Measurements from ENCODE around the gene RPRD2. TPM values are rescaled to one million over a fixed set of nuclear protein-coding genes. Genes with fewer than 3 reads are reported as not detected.

RPRD2 gene
- total RNA-seq, 4 donors from 2014 or later = 26.1 to 39.9 (median 31.6) TPM

DNA sequence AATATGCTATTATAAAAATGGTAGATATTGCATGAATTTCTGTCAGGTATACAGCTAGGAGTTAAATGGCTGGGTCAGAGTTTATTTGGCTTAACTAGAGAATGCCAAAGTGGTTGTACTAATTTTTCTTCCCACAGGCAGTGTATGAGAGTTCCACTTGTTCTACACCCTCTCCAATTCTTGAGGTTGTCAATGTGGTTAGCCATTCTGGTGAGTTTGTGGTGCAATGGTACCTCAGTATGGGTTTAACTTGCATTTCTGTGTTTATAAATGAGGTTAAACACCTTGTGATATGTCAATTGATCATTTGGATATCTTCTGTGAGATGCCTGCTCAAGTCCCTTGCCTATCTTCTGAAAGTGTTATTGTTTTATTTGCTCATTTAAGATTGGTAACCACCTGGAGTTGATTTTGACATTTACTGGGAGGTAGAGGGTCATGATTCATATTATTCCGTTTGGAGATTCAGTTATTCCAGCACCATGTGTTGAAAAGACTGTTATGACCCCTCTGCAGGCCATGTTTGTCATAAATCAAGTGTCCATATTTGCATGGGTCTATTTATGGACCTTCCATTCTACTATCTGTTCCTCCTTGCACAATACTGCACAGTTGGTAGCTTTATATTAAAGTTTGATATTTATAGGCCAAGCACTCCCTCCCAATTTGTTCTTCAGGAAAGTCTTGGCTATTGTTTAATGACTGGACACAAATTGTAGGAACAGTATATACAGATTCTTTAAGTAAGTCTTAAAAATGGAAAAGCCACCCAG lies 157.4 kb downstream of the RPRD2 start:
- DNase-seq = no peak
- no peaks in the 10 kb centered on the region for H3K9me3 ChIP-seq
- 83 to 84% methylated on average over 1 of the region's 1 CpG for WGBS, 2 donors
- TF ChIP-seq CTCF (IDR thresholded peaks at IDR 0.05) (no peak), POLR2A (IDR thresholded peaks at IDR 0.05) (no peak)
- no peaks in the 10 kb centered on the region for H3K36me3 ChIP-seq
- H3K4me3 ChIP-seq (replicated peaks in 1 of 3) = no peak overlapping the region
- intact Hi-C loops (cut with DNase I) = no loop called here
- H3K27ac ChIP-seq = no peak overlapping the region
- H3K27me3 ChIP-seq = no peaks in the 10 kb centered on the region
- H3K4me1 ChIP-seq = no peaks in the 10 kb centered on the region

DNA sequence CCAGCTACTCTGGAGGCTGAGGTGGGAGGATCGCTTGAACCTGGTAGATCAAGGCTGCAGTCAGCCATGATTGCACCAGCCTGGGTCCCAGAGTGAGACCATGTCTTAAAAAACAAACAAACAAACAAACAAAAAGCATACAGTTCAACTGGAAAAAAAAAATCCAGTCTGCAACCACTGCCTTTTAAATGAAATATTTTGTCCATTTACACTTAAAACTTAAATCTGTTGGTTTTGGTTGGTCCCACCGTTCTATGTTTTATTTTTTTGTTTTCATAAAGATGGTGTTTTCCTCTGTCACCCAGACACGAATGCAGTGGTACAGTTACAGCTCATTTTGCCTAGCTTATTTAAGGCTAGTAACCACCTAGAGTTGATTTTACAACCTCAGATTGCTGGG lies 161.4 kb downstream of the RPRD2 start:
- TF ChIP-seq CTCF (IDR thresholded peaks at IDR 0.05) (no peak), POLR2A (IDR thresholded peaks at IDR 0.05) (no peak)
- no peaks in the 10 kb centered on the region for H3K9me3 ChIP-seq
- no peaks in the 10 kb centered on the region for H3K36me3 ChIP-seq
- no peaks in the 10 kb centered on the region for H3K27me3 ChIP-seq
- WGBS, 2 donors = 84 to 89% methylated on average over 3 of the region's 3 CpGs
- no peak overlapping the region for H3K4me3 ChIP-seq (replicated peaks in 1 of 3)
- H3K27ac ChIP-seq = no peak overlapping the region
- intact Hi-C loops (cut with DNase I) = no loop called here
- DNase-seq = no peak
- H3K4me1 ChIP-seq = no peaks in the 10 kb centered on the region

Small RNAs within 50 kb of the gene (microRNA-seq; reads per million reads assigned to microRNA genes)
- gene MIR6878 = not detected

Other genes starting within 250 kb of the RPRD2 start
- gene PLEKHO1, start 214.2 kb upstream of the RPRD2 start, total RNA-seq = 10 to 100 TPM in 2 of 4 donors, 1 to 10 TPM in 2; 5.2 to 23.1 (median 14.2) TPM
- 10 to 100 TPM; 19.3 to 25.8 (median 24.5) TPM for gene ANP32E, start 128.0 kb upstream of the RPRD2 start, total RNA-seq
- gene CA14, start 106.4 kb upstream of the RPRD2 start, total RNA-seq = under 1 TPM in 2 of 4 donors, not detected in 2; 0.22 to 0.27 TPM
- gene APH1A, start 95.1 kb upstream of the RPRD2 start, total RNA-seq = 100 to 1,000 TPM; 114 to 133 (median 116) TPM
- gene C1orf54, start 91.4 kb upstream of the RPRD2 start, total RNA-seq = 10 to 100 TPM in 1 of 4 donors, 1 to 10 TPM in 3; 2.7 to 11.7 (median 4.3) TPM
- gene CIART, start 81.6 kb upstream of the RPRD2 start, total RNA-seq = 1 to 10 TPM; 2.9 to 7.9 (median 5.4) TPM
- 10 to 100 TPM; 27.4 to 61.0 (median 48.6) TPM for gene MRPS21, start 70.3 kb upstream of the RPRD2 start, total RNA-seq
- gene PRPF3, start 42.6 kb upstream of the RPRD2 start, total RNA-seq = 10 to 100 TPM; 61.3 to 96.9 (median 68.1) TPM
- gene TARS2, start 123.3 kb downstream of the RPRD2 start, total RNA-seq = 10 to 100 TPM; 13.8 to 18.2 (median 14.8) TPM
- gene ECM1, start 144.0 kb downstream of the RPRD2 start, total RNA-seq = 10 to 100 TPM in 1 of 4 donors, 1 to 10 TPM in 3; 4.2 to 11.3 (median 7.0) TPM
- gene FALEC, start 151.6 kb downstream of the RPRD2 start, total RNA-seq = not detected
- gene ADAMTSL4, start 185.3 kb downstream of the RPRD2 start, total RNA-seq = 10 to 100 TPM in 1 of 4 donors, 1 to 10 TPM in 3; 2.1 to 15.7 (median 6.9) TPM
- 100 to 1,000 TPM; 164 to 313 (median 203) TPM for gene MCL1, start 215.5 kb downstream of the RPRD2 start, total RNA-seq